HEK293 (cell line): Measurements from ENCODE around the gene EOGT.

Source experiments
- CTCF ChIA-PET: fragments of 350-600 bp; formaldehyde crosslinking; extraction: SDS; loops from one replicate; lab custom pipeline; 2021; ENCODE audit warnings: antibody characterized with exemption; lab: Yijun Ruan, JAX
- POLR2A ChIA-PET: fragments of 300-600 bp; formaldehyde crosslinking; extraction: SDS; loops from one replicate; lab custom pipeline; 2020; ENCODE audit warnings: antibody characterized with exemption, inconsistent platforms; lab: Yijun Ruan, JAX
- H3K27ac ChIP-seq: fragments of 200-500 bp; sonication (Bioruptor generic); 2 replicates; pipeline ENCODE4 v1.5.1; 2014; ENCODE audit warnings: low read depth, low read length, control low read depth, inconsistent platforms; ENCODE audit errors: extremely low read depth
- H3K36me3 ChIP-seq, 2 experiments: fragments of 200-500 bp in 1 of 2; sonication (Bioruptor generic) in 1 of 2; 1 replicate in 1 of 2; 2 replicates in 1 of 2; pipeline ENCODE4 v1.5.1; 2014 to 2017; ENCODE audit warnings: inconsistent platforms in 2 of 2, low read length in 2 of 2; ENCODE audit not compliant: control insufficient read depth in 2 of 2, insufficient read depth in 1 of 2
- H3K4me1 ChIP-seq: fragments of 200-500 bp; sonication (Bioruptor generic); 2 replicates; pipeline ENCODE4 v1.5.1; 2014; ENCODE audit warnings: mild to moderate bottlenecking, low read length, inconsistent platforms; ENCODE audit not compliant: control insufficient read depth, insufficient read depth
- H3K4me3 ChIP-seq: 2 replicates; pipeline ENCODE4 v1.5.1; 2011; ENCODE audit warnings: low read depth, mild to moderate bottlenecking, control low read depth, low read length, moderate library complexity
- H3K9me3 ChIP-seq: fragments of 200-500 bp; sonication (Bioruptor generic); 2 replicates; pipeline ENCODE4 v1.5.1; 2014; ENCODE audit warnings: low read depth, low read length, inconsistent platforms; ENCODE audit not compliant: control insufficient read depth, insufficient read depth
- BCL11B ChIP-seq: fragments of 450-650 bp; formaldehyde crosslinking; IDR thresholded peaks from 2 replicates; pipeline ENCODE4 v1.5.1; 2016; ENCODE audit warnings: low read depth, missing biosample characterization, missing genetic modification characterization
- FEZF1 ChIP-seq: fragments of 450-650 bp; formaldehyde crosslinking; IDR thresholded peaks from 2 replicates; pipeline ENCODE4 v1.5.1; 2016; ENCODE audit warnings: missing biosample characterization, missing genetic modification characterization
- GFI1B ChIP-seq: fragments of 450-650 bp; formaldehyde crosslinking; IDR thresholded peaks from 2 replicates; pipeline ENCODE4 v1.5.1; 2016; ENCODE audit warnings: missing biosample characterization, missing genetic modification characterization
- GLI2 ChIP-seq: fragments of 450-650 bp; formaldehyde crosslinking; IDR thresholded peaks from 2 replicates; pipeline ENCODE4; 2017; ENCODE audit warnings: missing biosample characterization, missing genetic modification characterization, low read depth, borderline replicate concordance
- GLIS2 ChIP-seq: fragments of 450-650 bp; formaldehyde crosslinking; IDR thresholded peaks from 2 replicates; pipeline ENCODE4 v1.5.1; 2016; ENCODE audit warnings: missing biosample characterization, missing genetic modification characterization
- KLF16 ChIP-seq: fragments of 450-650 bp; formaldehyde crosslinking; IDR thresholded peaks from 2 replicates; pipeline ENCODE4 v1.5.1; 2017; ENCODE audit warnings: missing biosample characterization, missing genetic modification characterization
- PRDM6 ChIP-seq: fragments of 450-650 bp; formaldehyde crosslinking; IDR thresholded peaks from 2 replicates; pipeline ENCODE4 v1.5.1; 2017; ENCODE audit warnings: missing biosample characterization, missing genetic modification characterization
- RBAK ChIP-seq: fragments of 450-650 bp; formaldehyde crosslinking; IDR thresholded peaks from 2 replicates; pipeline ENCODE4 v1.5.1; 2016; ENCODE audit warnings: missing biosample characterization, missing genetic modification characterization
- SALL2 ChIP-seq: fragments of 450-650 bp; formaldehyde crosslinking; IDR thresholded peaks from 2 replicates; pipeline ENCODE4 v1.5.0; 2017; ENCODE audit warnings: missing biosample characterization, mild to moderate bottlenecking, missing genetic modification characterization, borderline replicate concordance
- SP3 ChIP-seq: fragments of 450-650 bp; formaldehyde crosslinking; IDR thresholded peaks from 2 replicates; pipeline ENCODE4 v1.5.1; 2016; ENCODE audit warnings: missing biosample characterization, missing genetic modification characterization
- ZBTB20 ChIP-seq: fragments of 450-650 bp; formaldehyde crosslinking; IDR thresholded peaks from 2 replicates; pipeline ENCODE4 v1.5.1; 2016; ENCODE audit warnings: missing biosample characterization, missing genetic modification characterization
- ZNF10 ChIP-seq: fragments of 450-650 bp; formaldehyde crosslinking; IDR thresholded peaks from 2 replicates; pipeline ENCODE4 v1.5.1; 2017; ENCODE audit warnings: missing biosample characterization, missing genetic modification characterization
- ZNF121 ChIP-seq: fragments of 450-650 bp; formaldehyde crosslinking; IDR thresholded peaks from 2 replicates; pipeline ENCODE4 v1.5.1; 2016; ENCODE audit warnings: missing biosample characterization, missing genetic modification characterization
- ZNF146 ChIP-seq: fragments of 450-650 bp; formaldehyde crosslinking; IDR thresholded peaks from 2 replicates; pipeline ENCODE4 v1.5.1; 2016; ENCODE audit warnings: missing biosample characterization, missing genetic modification characterization
- ZNF16 ChIP-seq: fragments of 450-650 bp; formaldehyde crosslinking; IDR thresholded peaks from 2 replicates; pipeline ENCODE4 v1.5.1; 2016; ENCODE audit warnings: low read depth, missing biosample characterization, missing genetic modification characterization
- ZNF214 ChIP-seq: fragments of 450-650 bp; formaldehyde crosslinking; IDR thresholded peaks from 2 replicates; pipeline ENCODE4 v1.5.1; 2017; ENCODE audit warnings: missing biosample characterization, mild to moderate bottlenecking, missing genetic modification characterization, borderline replicate concordance
- ZNF221 ChIP-seq: fragments of 450-650 bp; formaldehyde crosslinking; IDR thresholded peaks from 2 replicates; pipeline ENCODE4 v1.5.1; 2017; ENCODE audit warnings: missing biosample characterization, missing genetic modification characterization, borderline replicate concordance
- ZNF266 ChIP-seq: fragments of 450-650 bp; formaldehyde crosslinking; IDR thresholded peaks from 2 replicates; pipeline ENCODE4 v1.5.1; 2016; ENCODE audit warnings: missing biosample characterization, missing genetic modification characterization, low read depth
- ZNF350 ChIP-seq: fragments of 450-650 bp; formaldehyde crosslinking; IDR thresholded peaks from 2 replicates; pipeline ENCODE4 v1.5.0; 2017; ENCODE audit warnings: missing biosample characterization, mild to moderate bottlenecking, missing genetic modification characterization
- ZNF433 ChIP-seq: fragments of 450-650 bp; formaldehyde crosslinking; IDR thresholded peaks from 2 replicates; pipeline ENCODE4 v1.5.1; 2016; ENCODE audit warnings: missing biosample characterization, missing genetic modification characterization, low read depth
- ZNF449 ChIP-seq: fragments of 450-650 bp; formaldehyde crosslinking; IDR thresholded peaks from 2 replicates; pipeline ENCODE4 v1.5.1; 2017; ENCODE audit warnings: missing biosample characterization, mild to moderate bottlenecking, missing genetic modification characterization, moderate library complexity
- ZNF529 ChIP-seq: fragments of 450-650 bp; formaldehyde crosslinking; IDR thresholded peaks from 2 replicates; pipeline ENCODE4 v1.5.1; 2017; ENCODE audit warnings: missing genetic modification characterization, missing biosample characterization; ENCODE audit not compliant: insufficient replicate concordance
- ZNF626 ChIP-seq: fragments of 450-650 bp; sonication (Bioruptor Pico); formaldehyde crosslinking; IDR thresholded peaks from 2 replicates; pipeline ENCODE4 v1.5.1; 2018; ENCODE audit warnings: missing biosample characterization, missing genetic modification characterization, inconsistent platforms
- ZNF645 ChIP-seq: fragments of 450-650 bp; formaldehyde crosslinking; IDR thresholded peaks from 2 replicates; pipeline ENCODE4; 2016; ENCODE audit warnings: missing biosample characterization, missing genetic modification characterization
- ZNF747 ChIP-seq: fragments of 450-650 bp; formaldehyde crosslinking; IDR thresholded peaks from 2 replicates; pipeline ENCODE4 v1.5.1; 2016; ENCODE audit warnings: missing biosample characterization, missing genetic modification characterization
- ZNF830 ChIP-seq: fragments of 450-650 bp; IDR thresholded peaks from 2 replicates; pipeline ENCODE4 v1.5.0; 2018; ENCODE audit warnings: missing biosample characterization, missing genetic modification characterization, low read depth, mild to moderate bottlenecking, moderate library complexity
- ZSCAN18 ChIP-seq: fragments of 450-650 bp; formaldehyde crosslinking; IDR thresholded peaks from 2 replicates; pipeline ENCODE4 v1.5.1; 2016; ENCODE audit warnings: missing biosample characterization, missing genetic modification characterization
- ZSCAN30 ChIP-seq: fragments of 450-650 bp; IDR thresholded peaks from 2 replicates; pipeline ENCODE4 v1.5.1; 2018; ENCODE audit warnings: missing biosample characterization, mild to moderate bottlenecking, missing genetic modification characterization, moderate library complexity
- ZSCAN4 ChIP-seq: fragments of 450-650 bp; formaldehyde crosslinking; IDR thresholded peaks from 2 replicates; pipeline ENCODE4 v1.5.1; 2017; ENCODE audit warnings: missing biosample characterization, missing genetic modification characterization
- ZXDB ChIP-seq: fragments of 450-650 bp; formaldehyde crosslinking; IDR thresholded peaks from 2 replicates; pipeline ENCODE4 v1.5.1; 2016; ENCODE audit warnings: missing biosample characterization, missing genetic modification characterization

EOGT gene

GRCh38 chr3:69020424-69020823 is 6.9 kb upstream of the EOGT start:
- H3K4me1 ChIP-seq: no peaks in the 10 kb centered on the region
- TF ChIP-seq ZNF830: no peak
- TF ChIP-seq ZNF10 (tag by site-specific recombination): no peak
- no peak for TF ChIP-seq ZNF221 (tag by site-specific recombination)
- no peak for TF ChIP-seq ZSCAN30 (tag by site-specific recombination)
- TF ChIP-seq ZSCAN4 (tag by site-specific recombination): no peak
- no peak for TF ChIP-seq ZNF16 (tag by site-specific recombination)
- no peak for TF ChIP-seq GFI1B (tag by site-specific recombination)
- no peak for TF ChIP-seq ZNF645
- TF ChIP-seq SP3 (tag by site-specific recombination): no peak
- TF ChIP-seq FEZF1 (tag by site-specific recombination): no peak
- no peak for TF ChIP-seq PRDM6 (tag by site-specific recombination)
- TF ChIP-seq ZBTB20: no peak
- TF ChIP-seq ZNF214 (tag by site-specific recombination): no peak
- TF ChIP-seq ZXDB: no peak
- no peak for TF ChIP-seq ZNF350 (tag by site-specific recombination)
- no peak for TF ChIP-seq GLIS2 (tag by site-specific recombination)
- TF ChIP-seq ZNF433 (tag by site-specific recombination): no peak
- peaks cover 4 to 45% of the 10 kb centered on the region in 2 experiments for H3K36me3 ChIP-seq
- CTCF ChIA-PET: interaction anchor here (0.7 kb wide), 1 partner anchor 66 kb away, joined by 5 read pairs; no protein-coding TSS in a partner anchor
- H3K9me3 ChIP-seq: no peaks in the 10 kb centered on the region
- no peak overlapping the region for H3K27ac ChIP-seq
- H3K4me3 ChIP-seq: no peak overlapping the region
- POLR2A ChIA-PET: no interaction called here

- Histone ChIP-seq H3K4me3 (no peak overlapping the region), H3K9me3 (no peaks in the 10 kb centered on the region), H3K27ac (no peak overlapping the region)
- ChIA-PET CTCF (interaction anchor here (0.8 kb wide), 1 partner anchor 145 kb away, joined by 4 read pairs; no protein-coding TSS in a partner anchor), POLR2A (interaction anchor here (0.6 kb wide), 1 partner anchor 26 kb away, joined by 4 read pairs; no protein-coding TSS in a partner anchor)
- TF ChIP-seq ZNF16 (tag by site-specific recombination) (no peak), ZNF747 (tag by site-specific recombination) (no peak), ZNF121 (no peak), ZNF266 (no peak), ZSCAN18 (no peak), BCL11B (tag by site-specific recombination) (no peak), ZNF146 (tag by site-specific recombination) (no peak), GLI2 (tag by site-specific recombination) (no peak), ZNF626 (no peak), ZNF449 (no peak), GLIS2 (tag by site-specific recombination) (no peak), KLF16 (tag by site-specific recombination) (no peak), SALL2 (no peak), RBAK (tag by site-specific recombination) (no peak), ZNF529 (tag by site-specific recombination) (no peak)
- TF ChIP-seq, all 188 proteins: peak for 0
- H3K4me1 ChIP-seq: no peaks in the 10 kb centered on the region
- H3K36me3 ChIP-seq: peaks cover 0 to 22% of the 10 kb centered on the region in 2 experiments
Observed at GRCh38 chr3:69016901-69017300, 3.4 kb upstream of the EOGT start.
